ENCODE results near the gene HELZ.
"Not testable (repeated sequence)": the region's sequence is repeated elsewhere in the genome, so short reads cannot be mapped to it uniquely, and the experiment has no call there.

Gene HELZ

GRCh38 chr17:67139289-67139688 is 105.7 kb downstream of the HELZ start:
- no peak for DNase-seq

- no peak for DNase-seq
Measured at GRCh38 chr17:67138392-67138791, 106.6 kb downstream of the HELZ start.

- DNase-seq, result no peak
Measured at GRCh38 chr17:67137860-67138259, 107.1 kb downstream of the HELZ start.

- DNase-seq, result no peak
Measured at GRCh38 chr17:67137026-67137370, 108.0 kb downstream of the HELZ start.

GRCh38 chr17:67136191-67137025 is 108.6 kb downstream of the HELZ start:
- no peak for DNase-seq

GRCh38 chr17:67133161-67133560 is 111.8 kb downstream of the HELZ start:
- DNase-seq, result no peak

GRCh38 chr17:67132366-67132765 is 112.6 kb downstream of the HELZ start:
- no peak for DNase-seq

GRCh38 chr17:67130768-67131167 is 114.2 kb downstream of the HELZ start:
- no peak for DNase-seq

GRCh38 chr17:67129283-67129682 is 115.7 kb downstream of the HELZ start:
- DNase-seq, result no peak

GRCh38 chr17:67128700-67129099 is 116.3 kb downstream of the HELZ start:
- DNase-seq, result no peak

GRCh38 chr17:67127925-67128324 is 117.1 kb downstream of the HELZ start:
- DNase-seq, result no peak

GRCh38 chr17:67126983-67127382 is 118.0 kb downstream of the HELZ start:
- no peak for DNase-seq

- not testable (repeated sequence) for DNase-seq
Measured at GRCh38 chr17:67126543-67126942, 118.5 kb downstream of the HELZ start.

- DNase-seq, result no peak
Measured at GRCh38 chr17:67125924-67126323, 119.1 kb downstream of the HELZ start.

GRCh38 chr17:67125417-67125816 is 119.6 kb downstream of the HELZ start:
- no peak for DNase-seq

GRCh38 chr17:67124450-67125148 is 120.4 kb downstream of the HELZ start:
- no peak for DNase-seq

- no peak for DNase-seq
Measured at GRCh38 chr17:67123699-67124098, 121.3 kb downstream of the HELZ start.

GRCh38 chr17:67121316-67121891 is 123.6 kb downstream of the HELZ start:
- no peak for DNase-seq

GRCh38 chr17:67119102-67119501 is 125.9 kb downstream of the HELZ start:
- DNase-seq, result no peak

- DNase-seq, result no peak
Measured at GRCh38 chr17:67116045-67116575, 128.9 kb downstream of the HELZ start.

- DNase-seq, result no peak
Measured at GRCh38 chr17:67115401-67115800, 129.6 kb downstream of the HELZ start.

GRCh38 chr17:67113486-67113885 is 131.5 kb downstream of the HELZ start:
- no peak for DNase-seq

- DNase-seq, result no peak
Measured at GRCh38 chr17:67111808-67112207, 133.2 kb downstream of the HELZ start.

- no peak for DNase-seq
Measured at GRCh38 chr17:67111327-67111726, 133.7 kb downstream of the HELZ start.

All from activated T-cell treated with anti-CD3 and anti-CD28 coated beads for 4 hours (primary cell).